ENCODE results near the gene STYK1. TPM values are rescaled to one million over a fixed set of nuclear protein-coding genes. Genes with fewer than 3 reads are reported as not detected.
A peak's percentile ranks its signal among the peaks of the same experiment; 100 is the strongest.

STYK1 gene
- total and polyA plus RNA-seq, 9 of the 15 experiments (the other 6 are each of a cell fraction or from before 2014, with no cell fraction given), result 0.31 to 1.8 (median 0.64) TPM

DNA sequence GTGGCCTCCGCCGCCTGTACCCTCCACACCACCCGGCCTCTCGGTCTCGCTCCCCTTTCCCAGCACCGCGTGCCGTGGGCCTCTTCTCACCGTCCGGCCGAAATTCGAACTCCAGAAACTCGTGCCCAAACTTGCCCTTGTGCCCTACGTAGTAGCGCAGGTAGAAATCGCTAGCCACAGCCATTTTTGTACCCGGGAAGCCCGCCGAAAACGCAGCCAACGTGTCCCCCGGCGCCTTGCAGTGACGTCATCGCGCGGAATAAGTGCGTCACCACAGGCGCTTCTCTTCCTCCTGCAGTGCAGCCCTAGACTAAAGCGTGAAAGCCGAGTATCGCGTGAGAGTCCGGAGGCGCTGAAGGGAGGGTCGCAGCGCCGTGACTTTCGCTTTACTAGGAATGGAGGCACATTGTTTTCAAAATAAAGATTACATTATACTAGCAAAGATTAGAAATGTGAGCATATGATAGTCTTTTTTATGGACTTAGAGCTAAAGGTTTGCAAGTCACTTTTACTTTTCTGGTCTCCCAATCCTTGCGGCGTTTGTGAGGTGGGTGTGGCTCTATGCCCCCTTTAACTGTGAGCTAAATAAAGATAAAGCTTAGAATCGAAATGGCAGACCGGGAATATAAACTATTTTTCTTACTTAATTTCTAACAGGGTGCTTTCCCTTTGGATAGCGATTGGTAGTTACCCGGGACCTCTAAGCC is 60.4 kb downstream of the STYK1 start, which contains the start of gene MAGOHB (continued):
- TF ChIP-seq CREB3L1 (IDR thresholded peaks at IDR 0.05; ENCODE audit: borderline replicate concordance, low read depth), result peak; percentile 100
- TF ChIP-seq HMGXB4 (CRISPR knock-in tag; IDR thresholded peaks at IDR 0.05), result no peak
- no peak for TF ChIP-seq ZZZ3 (IDR thresholded peaks at IDR 0.05)
- TF ChIP-seq XRCC4 (IDR thresholded peaks at IDR 0.05; ENCODE audit: extremely low read depth, insufficient read depth, insufficient read length), result no peak
- TF ChIP-seq ZNF24 (IDR thresholded peaks at IDR 0.05), result no peak
- TF ChIP-seq CLOCK (CRISPR knock-in tag; IDR thresholded peaks at IDR 0.05; ENCODE audit: borderline replicate concordance), result no peak
- TF ChIP-seq CEBPB (tag; IDR thresholded peaks at IDR 0.05), result no peak
- TF ChIP-seq L3MBTL2 (IDR thresholded peaks at IDR 0.05), result peak; percentile 61; the same call in 1 of the 2 replicates
- TF ChIP-seq GABPA (tag; conservative IDR thresholded peaks at IDR 0.05; ENCODE audit: low read depth), result no peak; the same call in 1 of the 2 replicates
- TF ChIP-seq TSC22D4 (tag; IDR thresholded peaks at IDR 0.05), result no peak
- no peak for TF ChIP-seq BMI1 (IDR thresholded peaks at IDR 0.05; ENCODE audit: low read length)
- no peak for TF ChIP-seq ARID2 (IDR thresholded peaks at IDR 0.05)
- TF ChIP-seq FUS (optimal IDR thresholded peaks at IDR 0.05; ENCODE audit: low read depth, low read length), result no peak
- TF ChIP-seq, protein P1, sequence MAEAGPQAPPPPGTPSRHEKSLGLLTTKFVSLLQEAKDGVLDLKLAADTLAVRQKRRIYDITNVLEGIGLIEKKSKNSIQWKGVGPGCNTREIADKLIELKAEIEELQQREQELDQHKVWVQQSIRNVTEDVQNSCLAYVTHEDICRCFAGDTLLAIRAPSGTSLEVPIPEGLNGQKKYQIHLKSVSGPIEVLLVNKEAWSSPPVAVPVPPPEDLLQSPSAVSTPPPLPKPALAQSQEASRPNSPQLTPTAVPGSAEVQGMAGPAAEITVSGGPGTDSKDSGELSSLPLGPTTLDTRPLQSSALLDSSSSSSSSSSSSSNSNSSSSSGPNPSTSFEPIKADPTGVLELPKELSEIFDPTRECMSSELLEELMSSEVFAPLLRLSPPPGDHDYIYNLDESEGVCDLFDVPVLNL (CRISPR knock-in tag; IDR thresholded peaks at IDR 0.05; ENCODE audit: low read depth), result peak; percentile 88
- no peak for TF ChIP-seq U2AF1 (optimal IDR thresholded peaks at IDR 0.05; ENCODE audit: low read depth, low read length)
- no peak for TF ChIP-seq HNRNPK (IDR thresholded peaks at IDR 0.05; ENCODE audit: low read depth, low read length, poor library complexity, severe bottlenecking)
- no peak for TF ChIP-seq ZC3H11A (IDR thresholded peaks at IDR 0.05; ENCODE audit: low read depth, low read length)
- TF ChIP-seq, protein P2, sequence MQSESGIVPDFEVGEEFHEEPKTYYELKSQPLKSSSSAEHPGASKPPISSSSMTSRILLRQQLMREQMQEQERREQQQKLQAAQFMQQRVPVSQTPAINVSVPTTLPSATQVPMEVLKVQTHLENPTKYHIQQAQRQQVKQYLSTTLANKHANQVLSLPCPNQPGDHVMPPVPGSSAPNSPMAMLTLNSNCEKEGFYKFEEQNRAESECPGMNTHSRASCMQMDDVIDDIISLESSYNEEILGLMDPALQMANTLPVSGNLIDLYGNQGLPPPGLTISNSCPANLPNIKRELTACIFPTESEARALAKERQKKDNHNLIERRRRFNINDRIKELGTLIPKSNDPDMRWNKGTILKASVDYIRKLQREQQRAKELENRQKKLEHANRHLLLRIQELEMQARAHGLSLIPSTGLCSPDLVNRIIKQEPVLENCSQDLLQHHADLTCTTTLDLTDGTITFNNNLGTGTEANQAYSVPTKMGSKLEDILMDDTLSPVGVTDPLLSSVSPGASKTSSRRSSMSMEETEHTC (IDR thresholded peaks at IDR 0.05), result no peak
- TF ChIP-seq NCOA1 (IDR thresholded peaks at IDR 0.05; ENCODE audit: low read depth), result no peak
- TF ChIP-seq NR2C2 (CRISPR knock-in tag; IDR thresholded peaks at IDR 0.05), result no peak
- no peak; the same call in 1 of the 2 replicates for TF ChIP-seq NR2C2 (tag; IDR thresholded peaks at IDR 0.05)

All from K562 (cell line).